ENCODE measurements around the gene PLEKHA6. TPM values are rescaled to one million over a fixed set of nuclear protein-coding genes. Genes with fewer than 3 reads are reported as not detected.

PLEKHA6 gene
- total RNA-seq, 2 experiments from 2014 or later = 0.53 to 0.82 TPM

- ChIA-PET POLR2A (no interaction called here), CTCF (no interaction called here)
- Mint-ChIP-seq H3K9me3 (no peaks in the 10 kb centered on the region), H3K27me3 (no peaks in the 10 kb centered on the region), H3K4me3 (no peak overlapping the region), H3K27ac (no peak overlapping the region), H3K36me3 (ENCODE audit: low read depth) (no peaks in the 10 kb centered on the region), H3K4me1 (ENCODE audit: low read depth) (no peaks in the 10 kb centered on the region)
- Histone ChIP-seq H3K36me3 (ENCODE audit: insufficient read depth, low read length) (no peaks in the 10 kb centered on the region), H3K4me3 (ENCODE audit: low read length) (no peak overlapping the region), H3K9me3 (ENCODE audit: control insufficient read depth in 1 of 2, insufficient read depth in 1 of 2, low read length in 2 of 2) (no peaks in the 10 kb centered on the region), H3K27me3 (ENCODE audit: control insufficient read depth in 1 of 2, insufficient read depth in 2 of 2, low read length in 2 of 2) (no peaks in the 10 kb centered on the region), H3K27ac (ENCODE audit: low read depth in 1 of 2, low read length in 2 of 2) (no peak overlapping the region), H3K4me1 (ENCODE audit: insufficient read depth, low read length) (no peaks in the 10 kb centered on the region)
- DNase-seq (no peak), ATAC-seq (ENCODE audit: poor library complexity) (no peak)
- intact Hi-C loops (cut with DNase I, micrococcal nuclease) = loop anchor here in 1 of 2 experiments (5.0 kb wide), 1 partner anchor 1042 kb away; no protein-coding TSS in a partner anchor
- no peak for TF ChIP-seq CTCF (IDR thresholded peaks at IDR 0.05)
These were observed 110.8 kb downstream of the PLEKHA6 start for GRCh38 chr1:204248954-204249353.

GRCh38 chr1:204246876-204247275 is 112.9 kb downstream of the PLEKHA6 start:
- H3K4me1 Mint-ChIP-seq (ENCODE audit: low read depth) = no peaks in the 10 kb centered on the region
- no peak overlapping the region for H3K4me3 Mint-ChIP-seq
- no peak overlapping the region for H3K27ac ChIP-seq (ENCODE audit: low read depth in 1 of 2, low read length in 2 of 2)
- ChIA-PET CTCF (no interaction called here), POLR2A (no interaction called here)
- no peak for TF ChIP-seq CTCF (IDR thresholded peaks at IDR 0.05)
- no peaks in the 10 kb centered on the region for H3K9me3 ChIP-seq (ENCODE audit: control insufficient read depth in 1 of 2, insufficient read depth in 1 of 2, low read length in 2 of 2)
- no peak overlapping the region for H3K4me3 ChIP-seq (ENCODE audit: low read length)
- no peaks in the 10 kb centered on the region for H3K9me3 Mint-ChIP-seq
- no peaks in the 10 kb centered on the region for H3K36me3 Mint-ChIP-seq (ENCODE audit: low read depth)
- H3K27me3 Mint-ChIP-seq = no peaks in the 10 kb centered on the region
- H3K27ac Mint-ChIP-seq = no peak overlapping the region
- DNase-seq (no peak), ATAC-seq (ENCODE audit: poor library complexity) (no peak)
- H3K36me3 ChIP-seq (ENCODE audit: insufficient read depth, low read length) = no peaks in the 10 kb centered on the region
- intact Hi-C loops (cut with DNase I, micrococcal nuclease) = loop anchor here in 1 of 2 experiments (5.0 kb wide), 1 partner anchor 1040 kb away; no protein-coding TSS in a partner anchor
- H3K27me3 ChIP-seq (ENCODE audit: control insufficient read depth in 1 of 2, insufficient read depth in 2 of 2, low read length in 2 of 2) = no peaks in the 10 kb centered on the region
- no peaks in the 10 kb centered on the region for H3K4me1 ChIP-seq (ENCODE audit: insufficient read depth, low read length)

- no peak for TF ChIP-seq CTCF (IDR thresholded peaks at IDR 0.05)
- H3K4me3 ChIP-seq (ENCODE audit: low read length) = no peak overlapping the region
- Mint-ChIP-seq H3K27ac (no peak overlapping the region), H3K27me3 (no peaks in the 10 kb centered on the region), H3K4me1 (ENCODE audit: low read depth) (no peaks in the 10 kb centered on the region), H3K36me3 (ENCODE audit: low read depth) (no peaks in the 10 kb centered on the region), H3K4me3 (no peak overlapping the region), H3K9me3 (no peaks in the 10 kb centered on the region)
- ATAC-seq (ENCODE audit: poor library complexity) (no peak), DNase-seq (no peak)
- CTCF ChIA-PET = no interaction called here
- intact Hi-C loops (cut with DNase I, micrococcal nuclease) = no loop called here
- H3K27me3 ChIP-seq (ENCODE audit: control insufficient read depth in 1 of 2, insufficient read depth in 2 of 2, low read length in 2 of 2) = no peaks in the 10 kb centered on the region
- no peaks in the 10 kb centered on the region for H3K4me1 ChIP-seq (ENCODE audit: insufficient read depth, low read length)
- POLR2A ChIA-PET = no interaction called here
- H3K9me3 ChIP-seq (ENCODE audit: control insufficient read depth in 1 of 2, insufficient read depth in 1 of 2, low read length in 2 of 2) = no peaks in the 10 kb centered on the region
- H3K36me3 ChIP-seq (ENCODE audit: insufficient read depth, low read length) = no peaks in the 10 kb centered on the region
- H3K27ac ChIP-seq (ENCODE audit: low read depth in 1 of 2, low read length in 2 of 2) = no peak overlapping the region
These were observed 116.8 kb downstream of the PLEKHA6 start for GRCh38 chr1:204242920-204243319.

Measured in CD4-positive, alpha-beta T cell (primary cell).